Measurements from ENCODE around the gene FTO.

The FTO gene

DNA sequence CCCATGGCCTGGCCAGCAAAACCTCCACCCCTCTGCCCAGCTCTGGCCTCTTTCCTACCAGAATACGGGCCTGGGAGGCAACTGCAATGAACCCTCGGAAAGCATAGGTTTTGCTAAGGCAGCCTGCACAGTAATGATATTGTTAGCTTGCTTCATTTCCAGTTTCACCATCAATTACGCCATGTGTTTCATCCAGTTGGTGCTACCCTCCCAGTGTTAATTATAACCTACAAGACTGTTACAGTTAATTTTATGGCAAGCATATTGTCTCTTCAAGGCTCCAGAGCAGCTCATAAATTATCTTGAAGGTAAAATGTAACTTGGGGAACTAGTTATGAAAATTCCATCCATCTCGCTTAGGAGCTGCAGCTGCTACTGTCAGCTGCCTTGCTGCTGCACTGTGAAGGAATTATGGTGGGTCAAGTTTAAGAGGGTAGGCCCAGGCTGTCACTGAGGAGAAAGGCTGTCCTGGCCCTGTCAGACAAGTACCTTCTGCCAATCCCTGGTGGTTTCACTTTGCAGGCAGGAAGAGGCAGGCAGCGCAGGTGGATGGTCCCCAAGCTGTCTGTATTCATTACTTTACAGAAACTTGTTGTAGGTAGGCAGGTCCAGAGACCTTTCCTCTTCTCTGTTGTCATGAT lies 242.9 kb downstream of the FTO start:
- DNase-seq: no peak

GRCh38 chr16:53947642-53948041 lies 243.7 kb downstream of the FTO start:
- no peak for DNase-seq

GRCh38 chr16:53948326-53948725 lies 244.4 kb downstream of the FTO start:
- no peak for DNase-seq

- DNase-seq: no peak
Observed at GRCh38 chr16:53948734-53949430, 244.9 kb downstream of the FTO start.

DNA sequence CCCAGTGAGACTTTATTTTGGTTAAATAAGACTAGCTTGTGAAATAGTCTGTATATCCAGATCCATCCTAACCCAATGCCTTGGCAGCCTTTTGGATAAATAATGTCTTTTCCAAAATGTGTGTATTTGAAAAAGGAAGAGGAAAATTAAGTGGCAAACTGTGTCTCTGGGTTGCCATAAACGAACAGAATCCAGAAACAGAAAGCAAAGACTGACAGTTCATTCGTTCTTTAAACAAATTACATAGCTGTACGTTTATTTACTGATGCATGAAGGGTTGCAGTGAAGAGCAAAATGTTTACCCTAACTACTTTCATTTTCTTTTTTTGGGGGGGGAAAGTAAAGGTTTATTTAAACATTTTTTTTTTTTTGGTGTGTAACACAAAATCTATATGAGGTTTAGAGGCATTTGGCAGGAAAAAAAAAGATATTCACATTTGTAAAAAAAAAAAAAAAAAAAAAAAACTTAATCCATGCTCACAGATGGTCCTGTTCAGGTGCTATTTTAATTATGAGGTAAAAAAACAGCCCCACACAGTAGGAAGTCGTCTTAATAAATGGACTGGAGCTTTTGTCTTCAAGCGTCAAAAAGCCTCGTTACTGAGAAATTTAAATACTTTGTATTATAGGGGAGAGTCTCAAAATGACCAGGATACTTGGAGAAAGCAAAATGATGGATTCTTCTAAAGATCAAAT lies 245.9 kb downstream of the FTO start:
- DNase-seq: no peak

- peak; percentile 69 for DNase-seq
Observed at GRCh38 chr16:53950677-53951076, 246.7 kb downstream of the FTO start.

DNA sequence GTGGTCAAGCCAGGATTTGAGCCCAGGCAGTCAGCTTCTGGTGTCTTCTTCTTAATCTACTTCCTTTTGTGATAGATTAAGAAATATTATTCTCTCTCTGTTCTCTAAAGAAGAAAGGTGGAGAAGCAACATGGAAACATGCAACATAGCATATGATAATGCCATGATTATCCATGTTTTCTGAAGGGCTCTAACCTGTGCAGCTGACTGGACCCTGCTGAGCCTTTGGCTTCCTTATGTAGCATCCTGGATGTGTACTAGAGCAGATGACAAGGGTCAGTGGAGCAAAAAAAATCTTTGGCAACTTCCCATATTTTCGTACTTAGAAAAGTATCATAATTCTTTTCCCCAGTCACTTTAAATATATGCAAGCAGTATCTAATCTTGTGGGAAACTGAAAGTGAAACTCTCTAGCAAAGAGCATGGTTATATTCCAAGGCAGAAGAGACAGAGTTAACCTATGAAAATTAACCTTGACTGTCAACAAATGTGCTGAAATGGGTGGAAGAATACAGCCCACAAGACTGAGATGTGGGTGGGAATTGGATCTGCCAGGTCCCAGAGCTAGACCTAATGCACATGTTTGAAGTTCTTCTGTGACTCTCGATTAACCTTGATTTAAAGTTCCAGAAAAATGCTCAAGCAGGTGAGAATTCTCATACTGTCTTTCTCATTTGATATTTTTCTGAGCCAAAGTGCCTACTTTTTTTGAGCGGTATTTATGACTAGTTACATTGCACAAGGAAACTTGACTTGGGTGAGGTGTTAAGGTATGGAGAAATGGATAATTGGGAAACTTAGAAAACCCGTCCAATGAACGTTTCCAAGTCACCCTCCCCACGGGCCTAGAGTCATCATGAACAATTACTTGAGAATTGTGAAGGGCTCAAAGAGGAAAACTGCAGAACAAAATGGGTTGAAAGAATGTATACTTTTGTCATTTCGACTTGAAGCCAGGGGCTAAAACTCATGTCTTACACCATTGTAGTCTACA lies 248.6 kb downstream of the FTO start:
- DNase-seq: no peak

GRCh38 chr16:53953336-53953735 lies 249.4 kb downstream of the FTO start:
- DNase-seq: no peak

- DNase-seq: no peak
Observed at GRCh38 chr16:53955221-53955875, 251.4 kb downstream of the FTO start.

DNA sequence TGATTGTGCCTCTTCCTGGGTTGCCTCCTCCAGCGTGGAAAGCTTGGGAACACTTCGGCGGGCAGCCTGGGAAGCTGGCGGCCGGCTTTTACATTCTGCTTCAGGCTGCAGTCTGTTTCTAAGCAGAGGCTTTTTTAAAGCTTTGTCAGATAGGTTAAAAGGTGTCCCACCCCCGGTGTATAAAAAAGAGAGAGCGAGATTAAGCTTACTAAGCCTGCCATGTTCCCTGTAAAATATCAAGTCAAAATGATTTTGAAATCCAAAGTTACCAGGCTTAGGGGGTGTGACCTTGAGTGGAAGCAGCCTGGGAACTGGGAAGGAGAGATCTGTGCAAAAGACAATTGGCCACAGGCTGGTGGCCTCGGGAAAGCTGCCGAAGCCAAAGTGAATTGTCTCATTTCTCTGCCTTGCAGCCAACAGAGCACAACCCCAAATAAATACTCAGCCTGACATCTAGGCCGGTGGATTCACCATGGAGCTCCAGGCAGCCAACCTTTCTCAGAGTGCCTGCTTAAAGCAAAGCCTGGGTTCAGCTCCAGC lies 254.5 kb downstream of the FTO start:
- DNase-seq: no peak

- DNase-seq: no peak
Observed at GRCh38 chr16:53960050-53960812, 256.3 kb downstream of the FTO start.

- no peak for DNase-seq
Observed at GRCh38 chr16:53960954-53961616, 257.1 kb downstream of the FTO start.

DNA sequence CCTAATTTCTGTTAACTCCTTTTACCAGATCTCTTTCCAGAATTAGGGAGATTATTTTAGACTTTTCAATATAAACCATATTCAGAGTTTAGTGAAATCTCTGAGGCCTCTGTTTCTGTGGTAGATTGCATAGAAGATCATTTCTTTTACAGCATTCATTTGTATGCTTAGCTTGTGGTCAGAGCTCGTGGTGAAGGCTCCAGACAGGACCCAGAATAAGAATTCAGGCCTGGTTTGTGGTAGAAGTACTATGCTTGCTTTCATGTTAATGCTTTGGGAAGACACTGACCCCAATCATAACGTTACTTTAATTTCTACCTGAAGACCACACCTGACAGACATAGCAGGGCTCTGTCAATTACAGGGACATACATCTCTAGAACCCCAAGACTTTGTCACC lies 258.1 kb downstream of the FTO start:
- DNase-seq: no peak

- DNase-seq: no peak
Observed at GRCh38 chr16:53964145-53964790, 260.3 kb downstream of the FTO start.

DNA sequence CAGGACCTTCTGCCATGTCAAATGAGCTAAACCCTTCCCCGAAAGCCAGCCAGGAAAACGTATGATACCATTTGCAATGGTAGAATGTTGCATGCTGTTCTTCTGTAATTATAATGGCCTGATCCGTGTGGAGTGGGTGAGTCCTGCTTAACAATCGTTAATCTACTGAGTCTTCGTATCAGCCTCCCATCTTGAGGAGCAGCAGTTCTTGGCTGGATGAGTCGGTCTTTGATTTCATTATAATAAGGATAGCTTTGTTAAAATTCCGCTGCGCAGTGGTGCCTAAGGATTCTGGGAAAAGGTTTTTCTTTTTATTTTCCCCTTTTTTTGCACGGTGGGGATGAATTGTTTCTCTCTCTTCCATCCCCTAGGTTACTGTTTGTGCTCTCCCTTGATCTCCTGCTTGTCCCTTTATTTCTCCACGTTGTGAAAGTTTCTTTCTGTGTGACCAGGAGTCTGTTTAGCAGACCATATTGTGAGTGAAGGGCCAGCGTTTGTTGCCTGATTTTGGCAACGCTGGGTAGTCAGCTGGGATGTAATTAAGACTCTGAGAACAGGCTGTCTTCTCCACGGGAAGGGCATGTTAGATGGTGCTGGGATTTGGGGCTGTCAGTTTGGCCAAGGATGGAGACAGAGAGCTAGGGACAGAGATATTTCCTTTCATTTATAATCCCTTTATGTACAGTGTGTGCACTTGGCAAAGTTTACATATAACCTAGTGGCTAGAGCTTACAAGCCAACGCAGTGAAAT lies 263.0 kb downstream of the FTO start:
- no peak for DNase-seq

GRCh38 chr16:53967572-53967971 lies 263.6 kb downstream of the FTO start:
- DNase-seq: no peak

DNA sequence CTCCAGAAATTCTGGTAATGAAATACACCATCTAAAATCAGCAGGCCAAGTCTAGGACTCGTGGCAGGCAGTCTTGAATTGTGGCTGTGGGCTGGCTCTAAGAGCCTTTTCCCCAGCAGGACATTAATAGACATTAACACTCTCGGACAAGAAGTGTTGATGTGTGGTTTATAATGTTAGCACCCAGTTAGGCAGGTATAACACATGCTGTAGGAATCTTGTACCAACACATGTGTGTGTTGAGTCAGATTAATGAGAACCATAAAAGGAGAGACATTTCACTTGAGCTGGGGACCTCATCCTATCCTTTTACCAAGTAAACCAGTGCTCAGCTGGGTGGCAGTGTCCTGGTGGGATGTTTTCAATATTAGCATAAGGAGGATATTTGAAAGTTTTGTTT lies 264.5 kb downstream of the FTO start:
- DNase-seq: no peak

- no peak for DNase-seq
Observed at GRCh38 chr16:53968896-53969295, 264.9 kb downstream of the FTO start.

DNA sequence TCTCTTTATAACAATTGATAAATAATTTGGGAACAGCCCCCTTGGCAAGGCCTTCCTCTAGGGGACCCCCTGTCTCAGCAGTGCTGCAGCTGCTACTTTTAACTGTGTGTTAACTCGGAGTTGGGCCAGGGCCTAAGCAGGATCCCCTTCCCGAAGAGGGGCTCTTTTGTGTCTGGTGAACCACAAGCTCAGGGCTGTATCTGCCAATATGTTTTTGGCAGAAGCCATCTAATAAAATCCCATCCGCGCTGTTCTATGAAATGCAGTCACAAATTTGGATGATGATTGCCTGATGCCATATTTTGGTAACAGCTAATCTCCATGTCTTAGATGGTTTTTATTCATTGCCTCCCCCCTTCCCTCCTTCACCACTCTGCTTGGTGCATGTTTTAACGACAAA lies 267.7 kb downstream of the FTO start:
- no peak for DNase-seq

GRCh38 chr16:53973021-53973420 lies 269.1 kb downstream of the FTO start:
- no peak for DNase-seq
